ENCODE results near the gene KIF5C.

The KIF5C gene

GRCh38 chr2:149036507-149037293 lies 161.7 kb downstream of the KIF5C start:
- in situ Hi-C loops (cut with HindIII; ENCODE audit: low sequenced_read_pairs) = no loop called here

GRCh38 chr2:149037851-149038250 lies 162.8 kb downstream of the KIF5C start:
- in situ Hi-C loops (cut with HindIII; ENCODE audit: low sequenced_read_pairs) = no loop called here

GRCh38 chr2:149038442-149039212 lies 163.6 kb downstream of the KIF5C start, which contains the start of gene LYPD6B:
Gene LYPD6B (plus strand): TSS chr2:149038699. CDS start chr2:149130949, 92,250 bp downstream.
- in situ Hi-C loops (cut with HindIII; ENCODE audit: low sequenced_read_pairs) = no loop called here

GRCh38 chr2:149039213-149039724 lies 164.2 kb downstream of the KIF5C start:
- in situ Hi-C loops (cut with HindIII; ENCODE audit: low sequenced_read_pairs) = no loop called here

DNA sequence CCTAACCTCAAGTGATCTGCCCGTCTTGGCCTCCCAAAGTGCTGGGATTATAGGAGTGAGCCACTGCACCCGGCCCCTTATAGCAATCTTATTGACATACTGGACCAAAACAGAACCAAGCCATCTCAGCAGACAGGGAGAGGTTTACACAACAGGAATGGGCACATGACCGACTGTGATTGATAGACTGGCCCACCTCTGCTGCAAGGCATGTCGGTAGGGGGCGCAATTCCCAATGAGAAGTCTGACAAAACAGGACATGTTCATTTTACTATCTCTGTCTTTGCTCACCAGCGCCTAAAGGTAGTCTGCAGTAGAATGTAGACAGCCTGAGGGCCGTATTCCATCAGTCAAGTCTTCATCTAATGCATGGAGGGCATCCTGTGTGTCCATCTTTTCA lies 165.4 kb downstream of the KIF5C start:
- in situ Hi-C loops (cut with HindIII; ENCODE audit: low sequenced_read_pairs) = no loop called here

GRCh38 chr2:149041482-149041881 lies 166.5 kb downstream of the KIF5C start:
- in situ Hi-C loops (cut with HindIII; ENCODE audit: low sequenced_read_pairs) = no loop called here

DNA sequence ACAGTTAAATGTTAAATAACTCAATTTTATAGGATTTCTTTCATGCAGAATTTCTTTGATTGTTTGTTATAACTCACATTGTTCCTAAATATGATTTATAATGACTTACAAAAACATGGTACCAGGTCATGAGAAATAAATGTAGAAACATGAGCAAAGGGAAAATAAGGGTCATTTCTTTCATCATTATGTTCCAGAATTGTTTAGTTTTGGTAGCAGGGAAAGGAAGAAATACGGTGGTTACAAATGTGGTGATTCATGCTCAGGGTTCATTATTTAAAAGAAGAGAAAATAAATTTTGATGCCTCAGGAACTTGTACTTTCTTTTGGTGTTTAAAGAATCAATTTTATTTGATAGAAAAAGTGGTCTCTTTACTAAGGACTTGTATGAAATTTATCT lies 167.9 kb downstream of the KIF5C start:
- in situ Hi-C loops (cut with HindIII; ENCODE audit: low sequenced_read_pairs) = no loop called here

DNA sequence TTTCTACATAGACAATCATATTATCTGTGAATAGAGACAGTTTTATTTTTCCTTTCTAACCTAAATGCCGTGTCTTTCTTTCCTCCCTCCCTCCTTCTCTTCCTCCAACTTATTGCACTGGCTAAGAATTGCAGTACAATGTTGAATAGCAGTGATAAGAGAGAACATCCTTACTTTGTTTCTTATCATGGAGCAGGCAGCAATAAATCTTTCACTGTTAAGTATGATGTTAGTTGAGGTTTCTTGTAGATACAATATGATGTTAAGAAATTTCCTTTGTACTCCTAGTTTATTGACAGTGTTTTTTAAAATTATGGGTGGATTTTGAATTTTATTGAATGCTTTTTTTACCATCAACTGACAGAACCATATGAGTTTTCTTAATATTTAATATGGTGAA lies 169.5 kb downstream of the KIF5C start:
- in situ Hi-C loops (cut with HindIII; ENCODE audit: low sequenced_read_pairs) = no loop called here

DNA sequence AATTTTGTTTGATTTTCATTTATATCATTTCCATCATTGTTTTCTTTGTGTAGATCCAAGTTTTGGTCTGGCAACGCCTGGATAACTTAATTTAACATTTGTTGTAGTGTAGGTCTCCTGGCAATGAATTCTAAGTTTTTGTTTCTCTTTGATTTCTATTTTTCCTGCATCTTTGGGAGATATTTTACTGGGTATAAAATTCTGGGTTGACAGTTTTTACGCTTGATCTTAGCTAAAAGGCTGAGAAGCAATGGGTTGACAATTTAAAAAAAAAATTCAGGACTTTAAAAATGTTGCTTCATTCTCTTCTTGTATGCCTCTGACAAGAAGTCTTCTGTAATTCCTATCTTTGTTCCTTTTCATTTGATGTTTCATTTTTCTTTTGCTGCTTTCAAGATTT lies 172.1 kb downstream of the KIF5C start:
- in situ Hi-C loops (cut with HindIII; ENCODE audit: low sequenced_read_pairs) = no loop called here

- in situ Hi-C loops (cut with HindIII; ENCODE audit: low sequenced_read_pairs) = no loop called here
Observed at GRCh38 chr2:149049142-149049541, 174.1 kb downstream of the KIF5C start.

DNA sequence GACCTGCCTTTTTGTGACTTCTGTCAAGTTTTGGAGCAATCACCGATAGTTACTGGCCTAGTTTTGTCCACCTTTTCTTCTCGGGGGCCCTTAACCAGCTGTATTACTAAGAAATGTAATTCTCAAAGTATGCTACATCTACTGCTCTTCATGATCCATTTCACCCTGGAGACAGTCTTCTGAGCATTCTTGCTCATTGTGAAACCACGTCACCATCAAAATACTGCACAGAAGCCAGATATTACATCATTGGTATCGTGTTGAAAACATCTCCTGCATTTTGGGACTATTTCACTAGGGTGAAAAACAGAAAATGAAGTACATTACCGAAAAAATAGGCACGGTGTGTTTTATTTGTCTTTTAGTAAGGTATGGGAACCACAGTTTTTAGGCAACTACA lies 175.2 kb downstream of the KIF5C start:
- in situ Hi-C loops (cut with HindIII; ENCODE audit: low sequenced_read_pairs) = no loop called here

DNA sequence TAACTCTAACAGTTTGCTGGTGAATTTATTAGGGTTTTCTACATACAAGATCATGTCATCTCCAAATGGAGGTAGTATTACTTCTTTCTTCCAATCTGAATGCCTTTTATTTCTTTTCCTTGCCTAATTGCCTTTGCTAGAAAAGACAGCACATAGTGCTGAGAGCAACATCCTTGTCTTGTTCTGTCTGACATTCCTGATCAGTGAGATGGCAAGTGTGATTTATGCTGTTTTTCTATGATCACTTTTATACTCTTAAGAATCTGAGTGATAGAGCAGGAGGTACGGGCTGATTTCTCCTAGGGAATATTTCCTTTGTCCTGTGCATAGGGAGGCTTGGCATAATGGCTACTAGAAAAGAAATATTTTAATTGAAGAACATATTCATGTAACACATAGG lies 180.7 kb downstream of the KIF5C start:
- in situ Hi-C loops (cut with HindIII; ENCODE audit: low sequenced_read_pairs) = no loop called here

GRCh38 chr2:149056541-149057255 lies 181.7 kb downstream of the KIF5C start:
- in situ Hi-C loops (cut with HindIII; ENCODE audit: low sequenced_read_pairs) = no loop called here

- in situ Hi-C loops (cut with HindIII; ENCODE audit: low sequenced_read_pairs) = no loop called here
Observed at GRCh38 chr2:149057401-149057800, 182.4 kb downstream of the KIF5C start.

DNA sequence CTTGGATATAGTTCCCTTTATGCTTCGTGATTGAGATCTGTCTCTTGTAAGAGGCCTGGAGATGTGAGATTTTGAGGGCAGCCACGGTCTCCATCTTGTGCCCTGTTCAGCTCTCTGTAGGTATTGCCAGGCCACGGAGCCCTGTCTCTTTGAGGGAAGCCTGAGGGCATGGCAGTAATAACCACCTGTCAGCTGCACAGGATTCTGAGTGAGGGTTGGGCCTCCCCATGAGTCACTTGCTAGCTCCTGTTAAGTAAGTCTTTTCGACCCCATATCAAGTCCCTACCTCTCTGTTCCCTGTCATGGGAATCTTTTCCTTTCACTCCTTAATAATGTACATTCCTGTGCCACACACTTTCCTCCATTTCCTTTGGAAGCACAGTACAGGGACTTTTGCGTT lies 183.9 kb downstream of the KIF5C start:
- in situ Hi-C loops (cut with HindIII; ENCODE audit: low sequenced_read_pairs) = no loop called here

- in situ Hi-C loops (cut with HindIII; ENCODE audit: low sequenced_read_pairs) = no loop called here
Observed at GRCh38 chr2:149059822-149060221, 184.8 kb downstream of the KIF5C start.

DNA sequence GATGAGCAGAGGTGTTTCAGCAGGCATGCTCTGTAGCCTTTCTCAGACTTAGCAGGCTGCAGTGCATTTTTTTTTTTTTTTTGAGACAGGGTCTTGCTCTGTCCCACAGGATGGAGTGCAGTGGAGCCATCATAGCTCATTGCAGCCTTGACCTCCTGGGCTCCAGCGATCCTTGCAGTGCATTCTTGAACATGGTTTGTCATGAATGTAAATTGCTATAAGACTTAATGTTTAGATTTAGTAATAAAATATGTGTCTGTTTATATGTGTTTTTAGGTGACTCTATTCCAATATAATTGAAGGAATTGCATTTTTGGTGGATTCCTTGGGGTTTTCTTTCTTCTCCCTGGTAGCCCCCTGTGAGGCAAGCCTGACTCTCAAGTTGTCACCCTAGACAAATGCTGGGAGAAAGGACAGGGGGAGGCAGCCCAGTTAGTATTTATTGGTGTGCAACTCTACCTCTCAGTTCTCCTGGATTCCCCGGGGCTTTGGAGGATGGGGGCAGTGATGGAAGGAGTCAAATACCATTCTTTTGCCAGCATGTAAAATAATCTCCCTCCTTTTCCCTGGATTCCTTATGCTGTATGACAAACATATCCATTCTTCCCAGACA lies 186.2 kb downstream of the KIF5C start:
- in situ Hi-C loops (cut with HindIII; ENCODE audit: low sequenced_read_pairs) = no loop called here

DNA sequence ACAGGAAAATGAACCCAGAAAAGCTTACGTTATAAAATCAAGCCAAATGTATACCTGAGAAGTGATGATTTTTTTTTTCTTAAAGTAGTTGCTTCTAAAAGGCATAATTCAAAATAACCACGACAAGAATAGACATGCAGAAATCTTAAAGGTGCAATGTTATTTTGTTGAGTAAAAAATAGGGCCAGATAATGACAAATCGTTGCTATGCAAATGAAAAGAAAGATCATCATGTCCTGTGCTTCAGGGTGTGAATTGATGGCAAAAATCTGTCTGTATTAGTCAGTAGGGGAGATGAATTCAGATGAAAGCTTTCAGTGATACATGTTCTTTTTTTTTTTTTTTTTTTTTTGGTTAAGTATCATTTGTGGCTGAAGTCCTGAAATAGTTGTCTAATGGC lies 187.5 kb downstream of the KIF5C start:
- in situ Hi-C loops (cut with HindIII; ENCODE audit: low sequenced_read_pairs) = no loop called here

DNA sequence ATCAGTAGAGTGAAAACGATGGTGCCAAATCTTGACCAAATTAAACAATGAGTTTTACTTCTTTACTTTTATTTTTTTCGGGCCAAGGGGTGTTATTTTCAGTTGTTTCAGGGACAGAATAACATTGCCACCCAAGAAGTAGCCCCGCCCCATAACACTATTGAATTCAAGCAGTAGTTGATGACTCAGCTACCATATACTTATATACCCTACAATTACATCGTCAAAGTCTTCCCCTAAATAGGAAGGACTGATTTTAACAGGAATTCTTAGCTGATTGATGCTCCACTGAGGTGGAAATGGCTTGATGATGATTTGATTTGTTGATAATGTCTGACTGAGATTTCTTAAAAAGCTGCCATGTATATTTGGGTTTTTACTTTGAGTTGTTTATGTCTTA lies 188.2 kb downstream of the KIF5C start:
- in situ Hi-C loops (cut with HindIII; ENCODE audit: low sequenced_read_pairs) = no loop called here

DNA sequence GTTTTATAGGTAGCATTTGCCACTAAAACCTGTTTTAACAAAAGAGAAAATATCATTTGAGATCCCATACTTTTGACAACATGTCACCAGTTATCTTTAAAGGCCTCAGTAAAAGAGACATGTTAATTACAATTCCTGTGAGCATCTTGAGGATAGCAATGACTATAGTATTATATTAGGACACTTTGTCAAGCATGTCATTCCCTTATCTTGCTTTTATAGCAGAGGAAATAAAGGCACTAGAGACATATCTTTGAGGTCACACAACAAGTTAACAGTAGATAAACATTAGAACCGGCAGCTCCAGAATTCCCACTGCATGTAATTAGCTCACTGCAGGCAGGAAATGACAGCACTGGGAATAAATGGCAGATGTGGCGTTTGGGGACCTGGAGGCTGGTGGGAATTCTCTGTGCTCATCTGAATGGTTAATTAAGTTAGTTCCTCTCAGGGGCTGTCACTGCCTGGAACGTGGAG lies 189.4 kb downstream of the KIF5C start:
- in situ Hi-C loops (cut with HindIII; ENCODE audit: low sequenced_read_pairs) = no loop called here
